ENCODE results near the gene FAM78B. TPM values are rescaled to one million over a fixed set of nuclear protein-coding genes. Genes with fewer than 3 reads are reported as not detected.

FAM78B gene, protein sequence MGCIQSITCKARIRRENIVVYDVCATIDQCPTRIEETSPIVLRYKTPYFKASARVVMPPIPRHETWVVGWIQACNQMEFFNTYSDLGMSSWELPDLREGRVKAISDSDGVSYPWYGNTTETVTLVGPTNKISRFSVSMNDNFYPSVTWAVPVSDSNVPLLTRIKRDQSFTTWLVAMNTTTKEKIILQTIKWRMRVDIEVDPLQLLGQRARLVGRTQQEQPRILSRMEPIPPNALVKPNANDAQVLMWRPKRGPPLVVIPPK
- polyA plus RNA-seq (2013, experiment 1 of 2; ENCODE audit: insufficient read length) = 0.10 TPM
- polyA plus RNA-seq (2013, experiment 2 of 2; ENCODE audit: insufficient read length) = 0.24 TPM

DNA sequence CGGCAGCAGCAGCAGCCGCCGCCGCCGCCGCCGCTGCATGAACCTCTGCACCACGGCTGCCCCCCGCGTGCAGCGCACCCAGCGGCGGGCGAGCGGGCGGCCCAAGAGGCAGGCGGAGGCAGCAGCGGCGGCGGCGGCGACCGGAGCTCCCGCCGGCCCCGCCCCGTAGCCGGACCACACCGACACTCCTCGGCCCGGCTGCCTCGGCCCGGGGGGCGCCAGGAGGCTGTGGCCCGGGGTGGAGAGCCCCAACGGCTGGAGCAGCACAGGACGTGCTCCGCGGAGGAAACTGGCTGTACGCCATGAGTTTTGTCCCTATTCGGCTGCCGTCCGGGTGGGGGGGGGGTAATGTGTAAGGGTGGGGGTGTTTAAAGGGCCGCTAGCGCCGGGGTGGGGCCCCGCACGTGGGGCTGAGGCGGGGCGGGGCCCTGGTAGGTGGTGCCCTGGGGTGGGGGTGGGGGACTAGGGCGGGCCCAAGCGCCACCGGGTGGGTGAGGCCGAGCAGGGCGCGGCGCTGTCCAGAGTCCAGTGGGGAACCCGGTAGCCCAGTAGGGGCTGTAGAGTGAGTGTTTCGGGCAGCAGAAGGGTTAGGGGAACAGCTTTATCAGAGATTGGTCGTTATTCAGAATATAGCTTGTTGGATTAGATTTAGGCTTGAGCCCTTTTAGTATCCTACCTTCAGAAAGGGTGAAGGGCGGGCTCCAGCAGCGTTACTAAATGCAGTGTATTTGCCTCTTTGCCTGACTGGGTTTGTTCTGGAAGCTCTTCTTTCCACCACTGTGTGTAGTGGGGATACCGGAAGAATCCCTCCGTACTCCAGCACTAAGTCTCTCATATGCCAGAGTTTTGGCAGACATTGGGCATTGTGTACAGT is at the start of gene FAM78B:
FAM78B (minus strand) TSS at position 304 of the 874 bp plus-strand sequence. CDS start 753 bp downstream, outside the sequence.
- peak; percentile 74 for DNase-seq

DNA sequence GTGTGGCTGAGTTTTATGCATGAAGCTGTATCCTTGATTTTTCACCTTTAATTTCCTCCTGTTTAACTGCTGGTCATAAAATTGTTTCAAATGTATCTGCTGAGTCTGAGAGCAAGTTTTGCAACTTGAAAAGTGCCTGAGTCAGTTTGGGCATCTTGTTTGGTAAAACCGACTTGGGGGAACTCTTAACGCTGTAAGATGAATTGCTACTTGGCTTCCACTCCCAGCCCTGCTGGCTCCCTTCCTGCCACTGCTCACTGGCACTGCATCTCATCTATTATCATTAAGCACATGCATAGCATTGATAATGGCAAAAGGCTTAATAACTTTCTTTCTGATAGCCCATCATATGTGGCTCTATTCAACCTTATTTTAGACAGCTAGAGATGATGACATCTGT is 35.7 kb upstream of the FAM78B start:
- no peak for DNase-seq

DNA sequence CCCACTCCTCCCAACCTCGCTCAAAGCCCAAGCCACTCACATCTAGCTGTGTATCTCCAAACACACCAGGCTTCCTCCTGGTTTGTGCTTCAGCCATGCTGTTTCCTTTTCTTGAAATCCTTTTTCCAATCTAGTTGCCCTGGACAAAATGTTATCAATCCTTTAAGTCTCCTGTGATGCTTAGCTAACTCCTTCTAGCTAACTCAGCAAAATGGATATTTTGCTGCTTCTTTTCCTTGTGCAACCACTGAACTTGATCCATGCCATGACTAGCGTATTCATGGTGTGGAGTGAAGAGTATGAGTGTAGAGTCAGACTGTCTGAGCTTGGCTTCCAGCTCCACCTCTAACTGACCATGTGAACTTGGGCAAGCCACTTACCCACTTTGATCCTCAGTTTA is 33.9 kb upstream of the FAM78B start:
- DNase-seq = no peak

GRCh38 chr1:166197597-166197996 is 30.8 kb upstream of the FAM78B start:
- no peak for DNase-seq

GRCh38 chr1:166197141-166197540 is 30.3 kb upstream of the FAM78B start:
- no peak for DNase-seq

DNA sequence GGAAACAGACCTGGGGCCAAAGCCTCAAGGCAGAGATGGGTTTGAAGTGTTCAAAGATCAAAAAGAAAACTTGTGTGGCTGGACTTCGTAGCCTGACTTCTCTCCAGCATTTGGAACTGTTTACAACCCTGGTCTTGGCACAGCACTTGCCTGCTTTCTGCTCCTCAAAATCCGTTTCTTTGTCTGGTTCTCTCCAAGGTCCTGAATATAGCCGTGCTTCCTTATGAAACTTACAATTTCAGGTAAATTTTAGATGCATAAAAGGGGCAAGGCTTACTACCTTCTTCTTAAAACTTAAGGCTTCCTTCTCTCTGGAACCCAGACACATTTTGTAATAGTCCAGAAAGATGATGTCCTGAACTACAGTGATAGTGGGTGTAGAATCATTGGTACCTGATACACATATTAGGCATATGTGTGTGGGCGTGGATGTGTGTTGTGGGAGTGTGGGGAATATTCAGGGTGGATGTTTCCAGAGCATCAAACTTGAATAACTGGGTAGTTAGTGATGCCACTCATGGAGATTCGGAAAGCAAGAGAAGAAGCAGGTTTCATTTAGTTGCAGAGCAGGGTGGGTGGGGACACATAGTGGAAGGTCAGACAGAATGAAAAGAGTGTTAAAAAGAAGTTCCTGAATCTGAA is 26.4 kb upstream of the FAM78B start:
- no peak for DNase-seq

- no peak for DNase-seq
These were observed 23.6 kb upstream of the FAM78B start for GRCh38 chr1:166190400-166190799.

GRCh38 chr1:166189126-166189525 is 22.3 kb upstream of the FAM78B start:
- DNase-seq = peak; percentile 20

GRCh38 chr1:166185526-166185925 is 18.7 kb upstream of the FAM78B start:
- DNase-seq = no peak

- DNase-seq = peak; percentile 56
These were observed 18.1 kb upstream of the FAM78B start for GRCh38 chr1:166184897-166185296.

DNA sequence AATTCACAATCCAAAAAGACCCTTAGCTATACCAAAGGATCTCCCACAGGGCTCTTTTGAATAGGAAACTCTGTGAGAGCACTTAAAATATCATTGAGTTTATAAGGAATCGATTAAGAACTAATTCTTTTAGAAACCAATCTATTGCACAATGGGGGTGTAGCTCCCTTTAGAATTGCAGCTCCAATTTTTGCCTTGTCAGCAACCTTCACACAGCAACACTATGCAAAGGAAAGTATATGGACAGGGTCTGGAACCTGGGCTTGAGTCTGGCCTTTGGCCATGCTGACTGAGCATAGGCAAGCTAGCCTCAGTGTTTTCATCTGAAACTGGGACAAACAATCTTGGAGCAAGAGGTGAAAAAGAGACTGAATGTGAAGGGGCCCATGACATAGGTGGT is 17.2 kb upstream of the FAM78B start:
- DNase-seq = no peak

- DNase-seq = no peak
These were observed 15.5 kb upstream of the FAM78B start for GRCh38 chr1:166182281-166182680.

- DNase-seq = no peak
These were observed 9.6 kb upstream of the FAM78B start for GRCh38 chr1:166176416-166176815.

DNA sequence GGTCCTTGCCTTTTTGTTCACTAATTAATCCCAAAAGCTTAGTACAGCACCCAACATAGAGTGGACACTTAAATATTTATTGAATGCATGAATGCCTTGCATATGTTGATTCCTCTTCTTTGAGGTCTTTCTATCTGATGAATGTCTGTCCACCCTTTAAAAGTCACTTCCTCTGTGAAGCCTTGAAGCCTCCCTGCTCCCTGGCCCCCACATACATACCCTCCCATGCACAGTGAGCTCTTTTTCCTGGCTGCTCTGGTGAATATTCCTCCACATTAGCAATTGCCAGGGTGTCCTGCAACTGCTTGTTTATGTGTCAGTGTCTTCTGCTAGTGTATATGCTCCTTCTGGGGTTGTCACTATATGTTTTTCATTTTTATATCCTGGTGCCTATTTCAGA is 8.2 kb upstream of the FAM78B start:
- DNase-seq = no peak

DNA sequence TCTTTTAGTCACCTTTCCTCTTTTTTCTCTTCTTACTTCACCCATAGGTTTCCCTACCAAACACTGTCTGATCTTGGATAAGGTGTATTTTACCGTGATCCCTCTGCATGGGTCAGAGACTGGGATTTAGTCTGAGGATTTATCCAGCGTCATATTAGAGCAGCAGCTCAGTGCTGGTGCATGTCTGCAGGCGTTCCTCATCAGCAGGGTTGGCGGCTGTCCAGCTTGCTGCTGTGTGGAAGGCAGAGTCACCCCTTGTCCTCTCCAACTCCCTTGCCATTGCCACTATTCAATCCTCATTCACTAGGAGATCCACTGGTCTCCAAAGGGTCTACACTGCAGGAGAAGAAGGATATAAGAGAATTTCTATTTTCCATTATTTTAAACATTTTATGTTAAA is 7.3 kb upstream of the FAM78B start:
- peak; percentile 18 for DNase-seq

GRCh38 chr1:166172106-166172505 is 5.3 kb upstream of the FAM78B start:
- DNase-seq = peak; percentile 1

DNA sequence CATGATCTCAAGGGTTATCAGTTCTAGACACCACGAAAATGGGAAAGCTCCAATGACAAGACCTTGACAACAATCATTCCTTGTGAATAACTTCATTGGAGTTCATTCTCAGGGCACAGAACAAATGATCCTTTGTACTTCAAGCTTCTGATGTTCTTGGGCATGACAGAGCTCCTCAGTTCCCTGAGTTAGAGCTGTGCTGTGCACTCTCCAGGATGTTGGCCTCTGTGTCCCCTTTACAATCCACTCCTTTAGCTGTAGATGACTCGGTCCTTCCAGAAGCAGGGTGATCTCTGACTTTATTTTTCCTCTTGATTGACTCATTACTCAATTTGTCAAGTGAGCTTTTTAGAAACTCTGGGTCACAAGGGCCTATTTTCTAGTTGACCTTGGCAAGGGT is 3.9 kb upstream of the FAM78B start:
- DNase-seq = no peak

- DNase-seq = no peak
These were observed 3.3 kb upstream of the FAM78B start for GRCh38 chr1:166170075-166170474.

DNA sequence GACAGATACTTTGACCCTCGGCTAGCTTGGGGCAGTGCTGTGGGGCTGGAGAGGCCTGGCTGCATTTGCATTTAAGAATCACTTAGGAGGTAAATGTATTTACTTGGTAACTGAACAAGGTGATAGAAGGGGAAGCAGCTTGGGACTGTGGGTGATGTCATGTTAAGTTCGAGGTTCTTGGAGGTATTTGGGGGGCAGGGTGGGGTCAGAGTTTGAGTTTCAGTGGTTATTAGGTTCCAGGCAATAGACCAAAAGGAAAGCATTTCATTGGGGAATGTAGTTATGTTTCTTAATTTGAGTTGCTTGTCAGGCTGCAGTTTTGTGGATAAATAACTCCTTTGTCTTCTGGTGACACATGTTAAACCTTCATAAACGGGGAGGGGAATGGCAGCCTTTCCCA is 2.4 kb upstream of the FAM78B start:
- no peak for DNase-seq

- DNase-seq = no peak
These were observed 748 bp upstream of the FAM78B start for GRCh38 chr1:166167572-166167925.

- DNase-seq = no peak
These were observed 488 bp downstream of the FAM78B start for GRCh38 chr1:166166329-166166697.

DNA sequence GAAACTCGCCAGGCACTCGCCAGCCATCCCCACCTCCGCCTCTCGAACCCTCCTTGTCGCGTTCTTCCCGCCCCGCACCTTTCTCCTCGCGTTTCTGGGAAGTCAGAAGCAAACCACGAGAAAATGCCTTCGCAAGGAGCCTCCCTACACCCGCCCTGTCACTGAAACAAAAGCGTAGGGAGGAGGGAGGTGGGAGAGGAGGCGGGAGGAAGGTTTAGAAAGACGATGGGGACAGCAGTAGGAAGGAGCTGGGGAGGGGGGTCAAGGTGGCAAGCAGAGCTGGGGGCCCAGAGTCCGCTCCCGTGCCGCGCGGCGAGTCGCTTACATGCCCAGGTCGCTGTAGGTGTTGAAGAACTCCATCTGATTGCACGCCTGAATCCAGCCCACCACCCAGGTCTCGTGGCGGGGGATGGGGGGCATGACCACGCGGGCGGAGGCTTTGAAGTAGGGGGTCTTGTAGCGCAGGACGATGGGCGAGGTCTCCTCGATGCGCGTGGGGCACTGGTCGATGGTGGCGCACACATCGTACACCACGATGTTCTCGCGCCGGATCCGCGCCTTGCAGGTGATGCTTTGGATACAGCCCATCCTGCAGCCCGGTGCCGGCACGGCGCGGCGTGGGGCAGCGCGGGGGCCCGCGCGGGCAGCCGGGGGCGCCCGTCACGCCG is 1.0 kb downstream of the FAM78B start:
- peak; percentile 2 for DNase-seq
